Activated CD8-positive, alpha-beta memory T cell treated with anti-CD3 and anti-CD28 coated beads, Interleukin-2, amount 50 U/mL, for 1 hour (primary cell): Measurements from ENCODE around the gene KIAA1328.

ENCODE experiments used
- DNase-seq: peaks from one replicate; pipeline ENCODE4 v3.0.0-alpha.2; 2020; ENCODE audit errors: extremely low read depth

Gene KIAA1328

GRCh38 chr18:37218022-37218590 lies 389.2 kb downstream of the KIAA1328 start:
- no peak for DNase-seq

DNA sequence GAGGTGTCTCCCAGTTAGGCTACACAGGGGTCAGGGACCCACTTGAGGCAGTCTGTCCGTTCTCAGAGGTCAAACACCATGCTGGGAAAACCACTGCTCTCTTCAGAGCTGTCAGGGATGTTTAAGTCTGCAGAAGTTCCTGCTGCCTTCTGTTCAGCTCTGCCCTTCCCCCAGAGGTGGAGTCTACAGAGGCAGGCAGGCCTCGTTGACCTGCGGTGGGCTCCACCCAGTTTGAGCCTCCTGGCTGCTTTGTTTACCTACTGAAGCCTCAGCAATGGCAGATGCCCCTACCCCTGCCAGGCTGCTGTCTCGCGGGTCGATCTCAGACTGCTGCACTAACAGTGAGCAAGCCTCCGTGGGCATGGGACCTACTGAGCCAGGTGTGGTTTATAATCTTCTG lies 390.3 kb downstream of the KIAA1328 start:
- DNase-seq, result no peak

DNA sequence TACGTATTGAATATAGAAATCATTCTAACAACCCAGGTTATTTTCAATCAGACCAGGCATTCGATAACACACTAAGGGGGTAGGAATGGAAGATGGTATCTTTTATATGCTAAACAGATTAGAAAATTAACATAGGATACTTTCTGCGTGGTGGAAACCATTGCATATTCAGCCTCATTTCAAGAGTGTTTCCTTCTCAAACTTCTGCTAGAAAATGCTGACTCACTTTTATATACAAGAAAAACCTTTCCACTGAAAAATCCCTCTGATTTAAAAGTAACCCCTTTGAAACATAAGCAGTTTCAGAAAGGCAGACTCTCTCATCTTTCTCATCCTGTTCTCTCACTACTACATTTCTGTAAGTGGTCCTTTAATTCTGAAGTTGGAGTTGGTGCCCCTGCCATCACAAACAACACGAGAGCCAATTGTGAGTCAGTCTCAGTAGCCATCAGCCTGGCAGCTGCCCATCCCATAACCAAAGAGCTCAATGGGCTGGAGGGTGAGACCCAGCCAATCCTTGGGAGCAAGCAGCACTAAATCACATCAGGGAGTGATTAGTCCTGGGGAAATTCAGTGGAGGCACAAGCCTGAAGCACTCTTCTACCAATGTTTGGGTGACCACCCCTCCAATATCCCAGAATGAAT lies 393.5 kb downstream of the KIAA1328 start:
- no peak for DNase-seq

DNA sequence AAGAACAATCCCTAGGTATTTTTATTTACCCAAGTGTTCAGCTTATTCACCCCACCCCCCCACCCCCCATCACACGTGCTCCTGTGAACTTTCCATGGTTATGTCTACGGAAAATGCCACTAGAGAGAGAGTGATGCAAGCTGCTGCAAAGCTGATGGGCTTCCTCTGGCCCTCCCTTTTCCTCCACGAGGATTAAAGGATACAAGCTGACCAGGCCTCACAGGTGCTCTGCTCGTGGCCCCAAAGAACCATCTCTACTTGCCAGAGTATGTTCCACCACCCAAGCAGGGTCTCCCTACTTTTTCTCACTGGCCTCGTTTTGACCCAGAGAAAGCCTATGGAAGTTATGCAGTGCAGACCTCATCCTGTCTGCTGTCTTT lies 394.1 kb downstream of the KIAA1328 start:
- no peak for DNase-seq

DNA sequence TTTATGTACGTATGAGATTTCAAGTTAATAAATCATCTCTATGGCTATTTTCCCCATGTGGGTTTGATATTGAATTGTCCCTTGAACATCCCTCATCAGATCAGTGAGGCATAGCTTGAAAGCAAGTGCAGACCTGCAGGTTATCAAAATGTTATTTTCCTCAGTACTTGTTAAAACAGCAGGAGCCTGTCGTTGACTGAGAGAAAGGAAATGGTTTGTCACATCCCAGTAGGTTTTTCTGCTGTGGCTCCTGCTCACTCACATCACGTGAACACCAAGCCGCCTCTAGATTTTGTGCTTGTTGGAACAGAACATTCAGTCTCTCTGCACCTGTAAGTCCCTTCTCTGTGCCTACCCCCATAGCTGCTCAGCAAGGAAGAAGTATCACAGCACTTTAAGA lies 396.4 kb downstream of the KIAA1328 start:
- no peak for DNase-seq

- no peak for DNase-seq
Measured at GRCh38 chr18:37230768-37231167, 401.8 kb downstream of the KIAA1328 start.

- DNase-seq, result no peak
Measured at GRCh38 chr18:37231251-37231650, 402.3 kb downstream of the KIAA1328 start.

DNA sequence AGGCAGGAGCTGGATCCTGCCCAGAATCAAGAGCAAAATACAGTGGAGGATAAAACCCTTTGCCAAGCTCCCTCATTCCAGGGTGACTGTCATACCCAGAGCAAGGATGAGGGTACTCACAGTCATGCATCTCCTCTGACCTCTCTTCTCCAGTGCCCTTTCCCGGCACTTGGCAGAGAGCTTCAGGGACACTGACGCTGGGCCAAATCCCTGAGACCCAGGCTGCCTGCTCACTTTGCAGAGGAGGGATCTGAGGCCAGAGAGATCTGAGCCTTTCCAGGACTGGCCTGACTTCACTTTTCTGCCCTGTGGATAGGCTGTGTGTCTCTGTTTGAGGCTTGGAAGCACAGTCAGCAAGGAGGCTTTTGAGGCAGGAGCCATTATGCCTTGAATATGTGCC lies 406.7 kb downstream of the KIAA1328 start:
- no peak for DNase-seq

GRCh38 chr18:37238282-37239108 lies 409.6 kb downstream of the KIAA1328 start:
- no peak for DNase-seq

DNA sequence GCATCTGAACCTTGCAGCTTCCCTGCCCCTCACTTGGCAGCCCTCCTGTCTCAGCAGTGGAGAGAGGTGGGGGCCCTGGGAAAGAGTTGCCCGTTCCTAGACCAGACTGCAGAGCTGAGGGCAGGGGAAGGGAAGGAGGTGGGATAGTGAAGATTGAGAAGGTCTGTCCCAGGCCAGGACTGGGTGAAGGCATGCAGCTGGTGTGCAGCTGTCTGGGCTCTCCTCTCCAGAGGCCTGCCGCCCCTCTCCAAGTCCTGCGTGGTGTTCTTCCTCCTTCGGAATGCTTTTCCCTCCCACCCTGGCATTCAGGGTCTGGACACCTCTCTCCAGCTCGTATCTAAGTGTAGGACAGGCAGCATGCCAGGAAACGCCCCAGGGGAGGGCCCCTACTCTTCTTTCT lies 413.2 kb downstream of the KIAA1328 start:
- no peak for DNase-seq

- DNase-seq, result no peak
Measured at GRCh38 chr18:37242826-37243560, 414.1 kb downstream of the KIAA1328 start.

DNA sequence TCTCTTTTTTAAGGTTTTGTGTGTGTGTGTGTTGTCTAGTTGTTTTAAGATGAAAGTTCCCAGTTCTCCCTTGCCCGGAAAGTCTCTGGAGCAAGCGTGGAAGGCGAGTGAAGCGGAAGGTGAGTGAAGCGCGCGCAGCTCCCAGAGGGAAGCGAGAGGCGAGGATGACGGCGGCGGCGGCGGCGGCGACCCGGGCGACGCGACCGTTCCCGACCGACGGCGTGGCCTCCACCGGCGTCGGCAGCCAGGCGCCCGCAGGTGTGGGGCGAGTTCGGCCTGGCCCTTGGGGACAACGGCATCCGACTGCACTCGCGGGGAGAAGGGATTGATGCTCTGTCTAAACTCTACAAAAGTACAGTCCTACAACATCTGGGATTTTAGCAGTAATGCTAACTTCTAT lies 414.8 kb downstream of the KIAA1328 start:
- DNase-seq, result no peak

- DNase-seq, result no peak
Measured at GRCh38 chr18:37244618-37245017, 415.7 kb downstream of the KIAA1328 start.

GRCh38 chr18:37246779-37247340 lies 417.9 kb downstream of the KIAA1328 start:
- no peak for DNase-seq

DNA sequence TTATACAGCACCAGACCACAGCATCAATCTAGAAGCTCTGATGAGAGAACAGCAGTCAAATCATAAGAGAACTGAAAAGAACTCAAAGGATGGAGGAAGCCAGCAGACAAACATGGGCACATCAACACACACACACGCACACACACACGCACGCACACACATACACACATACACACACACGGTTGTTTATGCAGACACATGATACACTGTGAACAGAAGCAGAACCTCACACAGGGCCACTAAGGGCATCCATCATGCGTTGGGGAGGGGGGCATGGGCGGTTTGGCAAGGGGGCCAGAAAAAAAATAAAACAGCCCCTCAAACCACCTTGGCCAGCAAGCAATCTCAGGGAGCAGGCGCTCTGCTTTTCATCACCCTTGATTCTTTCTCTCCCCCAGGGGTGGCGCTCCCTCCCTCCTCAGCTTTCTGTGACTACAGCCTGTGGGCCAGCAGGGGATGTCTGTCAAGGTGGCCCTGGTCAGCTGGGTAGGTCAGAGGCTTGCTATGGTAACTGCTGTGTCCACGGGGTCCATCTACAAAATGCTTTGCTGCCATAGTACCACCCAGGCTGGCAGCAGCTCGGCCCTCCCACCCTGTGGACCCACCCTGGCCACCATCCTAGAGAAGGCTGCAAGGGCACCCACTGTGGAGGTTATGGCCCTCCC lies 418.7 kb downstream of the KIAA1328 start:
- DNase-seq, result no peak

- DNase-seq, result no peak
Measured at GRCh38 chr18:37248281-37248680, 419.4 kb downstream of the KIAA1328 start.

DNA sequence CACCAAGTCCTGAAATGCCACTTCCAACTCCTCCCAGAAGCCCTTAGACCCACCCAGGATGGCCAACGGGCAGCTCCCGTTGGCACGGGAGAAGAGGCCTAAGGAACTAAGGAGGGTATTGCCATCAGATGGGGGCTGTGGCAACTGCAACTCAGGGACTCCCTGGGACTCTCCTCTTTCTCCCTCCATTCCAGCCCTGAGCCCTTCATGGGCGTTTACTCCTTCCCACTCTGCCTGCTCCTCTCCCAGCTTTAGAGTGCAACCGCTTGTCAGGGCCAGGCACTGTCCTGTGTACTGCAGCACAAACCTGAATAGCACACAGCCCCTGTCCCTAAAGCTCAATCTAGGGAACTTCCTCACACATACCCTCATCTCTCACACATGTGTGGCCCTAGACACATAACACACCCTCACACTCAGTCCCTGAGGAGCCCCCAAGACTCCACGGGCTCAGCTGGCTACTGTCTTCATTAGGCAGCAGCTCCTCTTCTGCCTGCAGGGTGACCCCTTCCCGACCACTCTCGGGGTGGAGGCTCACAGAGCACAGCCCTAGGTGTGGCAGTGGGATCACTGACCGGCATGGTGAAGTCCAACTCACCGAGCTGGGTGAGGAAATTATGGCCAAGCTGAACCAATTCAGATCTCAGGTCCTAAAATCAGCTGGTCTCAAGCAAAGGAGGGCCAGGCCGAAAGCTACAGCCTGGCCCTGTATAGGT lies 420.4 kb downstream of the KIAA1328 start:
- DNase-seq, result no peak

- no peak for DNase-seq
Measured at GRCh38 chr18:37249895-37250618, 421.1 kb downstream of the KIAA1328 start.

- DNase-seq, result no peak
Measured at GRCh38 chr18:37251679-37252078, 422.8 kb downstream of the KIAA1328 start.

DNA sequence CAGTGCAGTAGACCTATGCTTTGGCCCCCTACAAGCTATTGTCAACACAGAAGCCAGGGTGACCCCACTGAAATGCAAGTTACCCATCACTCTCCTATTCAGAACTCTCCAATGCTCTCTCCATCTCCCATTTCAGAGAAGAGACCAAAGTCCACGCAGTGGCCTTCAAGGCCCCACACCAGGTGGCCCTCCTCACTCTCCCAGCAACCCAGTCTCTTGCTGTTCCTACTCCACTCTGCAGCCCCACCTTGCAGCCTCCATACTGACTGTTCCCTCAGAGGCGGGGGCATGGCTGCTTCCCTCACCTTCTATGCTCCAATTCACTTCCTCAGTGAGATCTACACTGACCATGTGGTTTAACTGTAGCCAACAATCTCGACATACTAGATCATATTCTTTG lies 423.4 kb downstream of the KIAA1328 start:
- DNase-seq, result no peak
